ENCODE data around the gene ADCY7.

Gene ADCY7

GRCh38 chr16:50300942-50301625 is 34.7 kb downstream of the ADCY7 start:
- DNase-seq = no peak

- no peak for DNase-seq
Observed at GRCh38 chr16:50301626-50302471, 35.5 kb downstream of the ADCY7 start.

- DNase-seq = no peak
Observed at GRCh38 chr16:50302472-50303005, 36.2 kb downstream of the ADCY7 start.

- DNase-seq = no peak
Observed at GRCh38 chr16:50303041-50303604, 36.8 kb downstream of the ADCY7 start.

GRCh38 chr16:50303605-50304466 is 37.5 kb downstream of the ADCY7 start:
- DNase-seq = no peak

- no peak for DNase-seq
Observed at GRCh38 chr16:50304467-50305440, 38.4 kb downstream of the ADCY7 start.

GRCh38 chr16:50305441-50306061 is 39.2 kb downstream of the ADCY7 start:
- no peak for DNase-seq

- DNase-seq = no peak
Observed at GRCh38 chr16:50306287-50306686, 39.9 kb downstream of the ADCY7 start.

- no peak for DNase-seq
Observed at GRCh38 chr16:50308237-50308965, 42.0 kb downstream of the ADCY7 start.

GRCh38 chr16:50309156-50309526 is 42.8 kb downstream of the ADCY7 start:
- no peak for DNase-seq

- no peak for DNase-seq
Observed at GRCh38 chr16:50309527-50310307, 43.4 kb downstream of the ADCY7 start.

GRCh38 chr16:50310308-50311133 is 44.2 kb downstream of the ADCY7 start:
- no peak for DNase-seq

GRCh38 chr16:50311134-50311528 is 44.8 kb downstream of the ADCY7 start:
- no peak for DNase-seq

GRCh38 chr16:50311891-50312501 is 45.6 kb downstream of the ADCY7 start:
- DNase-seq = no peak

- DNase-seq = no peak
Observed at GRCh38 chr16:50313596-50314478, 47.5 kb downstream of the ADCY7 start.

GRCh38 chr16:50314665-50315064 is 48.3 kb downstream of the ADCY7 start:
- DNase-seq = no peak
